Measurements from ENCODE around the gene FCRL4. TPM values are rescaled to one million over a fixed set of nuclear protein-coding genes. Genes with fewer than 3 reads are reported as not detected.
A peak's percentile ranks its signal among the peaks of the same experiment; 100 is the strongest.

The FCRL4 gene
- total and polyA plus RNA-seq, 12 donors: not detected

- intact Hi-C loops (cut with DNase I): no loop called here
- 88 to 92% methylated on average over 1 of the region's 1 CpG for WGBS, 2 donors
- no peaks in the 10 kb centered on the region for H3K36me3 ChIP-seq
- TF ChIP-seq, protein P1, sequence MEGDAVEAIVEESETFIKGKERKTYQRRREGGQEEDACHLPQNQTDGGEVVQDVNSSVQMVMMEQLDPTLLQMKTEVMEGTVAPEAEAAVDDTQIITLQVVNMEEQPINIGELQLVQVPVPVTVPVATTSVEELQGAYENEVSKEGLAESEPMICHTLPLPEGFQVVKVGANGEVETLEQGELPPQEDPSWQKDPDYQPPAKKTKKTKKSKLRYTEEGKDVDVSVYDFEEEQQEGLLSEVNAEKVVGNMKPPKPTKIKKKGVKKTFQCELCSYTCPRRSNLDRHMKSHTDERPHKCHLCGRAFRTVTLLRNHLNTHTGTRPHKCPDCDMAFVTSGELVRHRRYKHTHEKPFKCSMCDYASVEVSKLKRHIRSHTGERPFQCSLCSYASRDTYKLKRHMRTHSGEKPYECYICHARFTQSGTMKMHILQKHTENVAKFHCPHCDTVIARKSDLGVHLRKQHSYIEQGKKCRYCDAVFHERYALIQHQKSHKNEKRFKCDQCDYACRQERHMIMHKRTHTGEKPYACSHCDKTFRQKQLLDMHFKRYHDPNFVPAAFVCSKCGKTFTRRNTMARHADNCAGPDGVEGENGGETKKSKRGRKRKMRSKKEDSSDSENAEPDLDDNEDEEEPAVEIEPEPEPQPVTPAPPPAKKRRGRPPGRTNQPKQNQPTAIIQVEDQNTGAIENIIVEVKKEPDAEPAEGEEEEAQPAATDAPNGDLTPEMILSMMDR (IDR thresholded peaks at IDR 0.05): no peak
- H3K9me3 ChIP-seq: no peaks in the 10 kb centered on the region
- H3K27ac ChIP-seq: no peak overlapping the region
- H3K27me3 ChIP-seq: peaks cover 0 to 57% (median 9%) of the 10 kb centered on the region in 7 donors
- ATAC-seq: no peak
- no peak overlapping the region for H3K4me3 ChIP-seq
- H3K4me1 ChIP-seq: no peaks in the 10 kb centered on the region
- DNase-seq: no peak
Measured at GRCh38 chr1:157628773-157629172, 30.9 kb upstream of the FCRL4 start.

- H3K27ac ChIP-seq: no peak overlapping the region
- H3K4me3 ChIP-seq: no peak overlapping the region
- WGBS, 2 donors: 26 to 34% methylated on average over 2 of the region's 2 CpGs
- H3K9me3 ChIP-seq: no peaks in the 10 kb centered on the region
- no peaks in the 10 kb centered on the region for H3K36me3 ChIP-seq
- no peaks in the 10 kb centered on the region for H3K4me1 ChIP-seq
- intact Hi-C loops (cut with DNase I): no loop called here
- DNase-seq (no peak), ATAC-seq (no peak)
- TF ChIP-seq, protein P1 (IDR thresholded peaks at IDR 0.05): peak in 1 of 9 donors; percentile 13
- peaks cover 0 to 44% (median 8%) of the 10 kb centered on the region in 7 donors for H3K27me3 ChIP-seq
Measured at GRCh38 chr1:157626099-157626498, 28.2 kb upstream of the FCRL4 start.

DNA sequence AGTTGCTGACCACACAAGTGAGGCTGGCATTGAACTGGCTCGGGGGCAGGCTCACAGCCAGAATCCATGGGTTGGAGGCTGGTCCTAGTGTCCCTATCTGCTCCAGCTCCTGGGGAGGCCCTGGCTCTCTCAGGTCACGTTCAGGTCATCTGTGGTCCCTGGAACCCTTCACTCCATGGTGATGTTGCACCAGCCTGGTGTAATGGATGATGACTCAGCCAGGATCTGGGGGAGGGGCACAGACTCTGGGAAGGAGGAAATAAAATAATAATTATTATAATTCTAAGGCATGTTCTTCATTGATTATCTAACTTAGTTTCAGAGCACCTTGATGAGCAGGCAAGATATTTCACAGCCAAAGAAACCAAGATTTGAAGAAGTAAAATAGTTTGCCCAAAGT lies 26.6 kb upstream of the FCRL4 start:
- no peak for ATAC-seq
- H3K4me1 ChIP-seq: no peaks in the 10 kb centered on the region
- intact Hi-C loops (cut with DNase I): no loop called here
- no peak for DNase-seq
- 56 to 57% methylated on average over 2 of the region's 2 CpGs for WGBS, 2 donors
- TF ChIP-seq, protein P1 (IDR thresholded peaks at IDR 0.05): no peak
- peaks cover 0 to 42% (median 8%) of the 10 kb centered on the region in 7 donors for H3K27me3 ChIP-seq
- H3K27ac ChIP-seq: no peak overlapping the region
- H3K36me3 ChIP-seq: no peaks in the 10 kb centered on the region
- no peaks in the 10 kb centered on the region for H3K9me3 ChIP-seq
- H3K4me3 ChIP-seq: no peak overlapping the region

GRCh38 chr1:157622471-157622870 lies 24.6 kb upstream of the FCRL4 start:
- peaks cover 0 to 35% (median 6%) of the 10 kb centered on the region in 7 donors for H3K27me3 ChIP-seq
- H3K27ac ChIP-seq: no peak overlapping the region
- TF ChIP-seq, protein P1 (IDR thresholded peaks at IDR 0.05): no peak
- ATAC-seq: no peak
- intact Hi-C loops (cut with DNase I): no loop called here
- H3K4me3 ChIP-seq: no peak overlapping the region
- DNase-seq: no peak
- no peaks in the 10 kb centered on the region for H3K9me3 ChIP-seq
- 83 to 93% methylated on average over 5 of the region's 5 CpGs for WGBS, 2 donors
- no peaks in the 10 kb centered on the region for H3K4me1 ChIP-seq
- no peaks in the 10 kb centered on the region for H3K36me3 ChIP-seq

All from heart right ventricle (tissue), 16 donors.